ENCODE data around the gene SETMAR. TPM values are rescaled to one million over a fixed set of nuclear protein-coding genes. Genes with fewer than 3 reads are reported as not detected.

Gene SETMAR
- total RNA-seq, 4 donors from 2014 or later: 24.7 to 30.3 (median 28.4) TPM

GRCh38 chr3:4356546-4357410, 53.6 kb downstream of the SETMAR start:
- no peak for TF ChIP-seq CTCF (IDR thresholded peaks at IDR 0.05)
- ATAC-seq (ENCODE audit: low FRiP score): no peak

GRCh38 chr3:4358273-4358672, 55.1 kb downstream of the SETMAR start:
- TF ChIP-seq CTCF (IDR thresholded peaks at IDR 0.05): no peak
- DNase-seq (ENCODE audit: low spot score) (no peak), ATAC-seq (ENCODE audit: low FRiP score) (no peak)

More at GRCh38 chr3:4356546-4357410, 53.6 kb downstream of the SETMAR start:
- no peak for DNase-seq (ENCODE audit: low spot score)

GRCh38 chr3:4359805-4360502, 56.8 kb downstream of the SETMAR start:
- no peak for TF ChIP-seq CTCF (IDR thresholded peaks at IDR 0.05)
- DNase-seq (ENCODE audit: low spot score): no peak
- ATAC-seq (ENCODE audit: low FRiP score): no peak

GRCh38 chr3:4360817-4361216, 57.6 kb downstream of the SETMAR start:
- DNase-seq (ENCODE audit: low spot score) (no peak), ATAC-seq (ENCODE audit: low FRiP score) (no peak)
- no peak for TF ChIP-seq CTCF (IDR thresholded peaks at IDR 0.05)

GRCh38 chr3:4362523-4362922, 59.4 kb downstream of the SETMAR start:
- ATAC-seq (ENCODE audit: low FRiP score): no peak

More at GRCh38 chr3:4362523-4362922, 59.4 kb downstream of the SETMAR start:
- TF ChIP-seq CTCF (IDR thresholded peaks at IDR 0.05): no peak
- DNase-seq (ENCODE audit: low spot score): no peak

Other genes starting within 250 kb of the SETMAR start
- gene SUMF1, start 163.9 kb downstream of the SETMAR start, total RNA-seq: 10 to 100 TPM; 44.9 to 61.1 (median 53.8) TPM
- gene ITPR1, start 190.0 kb downstream of the SETMAR start, total RNA-seq: 10 to 100 TPM; 38.3 to 58.5 (median 41.3) TPM

Measured in omental fat pad (tissue), 4 donors.